ENCODE measurements around the gene IDS. TPM values are rescaled to one million over a fixed set of nuclear protein-coding genes. Genes with fewer than 3 reads are reported as not detected.
"Not testable (repeated sequence)": the region's sequence is repeated elsewhere in the genome, so short reads cannot be mapped to it uniquely, and the experiment has no call there.

Gene IDS
- polyA plus RNA-seq, 1 donor, result 45.0 TPM

DNA sequence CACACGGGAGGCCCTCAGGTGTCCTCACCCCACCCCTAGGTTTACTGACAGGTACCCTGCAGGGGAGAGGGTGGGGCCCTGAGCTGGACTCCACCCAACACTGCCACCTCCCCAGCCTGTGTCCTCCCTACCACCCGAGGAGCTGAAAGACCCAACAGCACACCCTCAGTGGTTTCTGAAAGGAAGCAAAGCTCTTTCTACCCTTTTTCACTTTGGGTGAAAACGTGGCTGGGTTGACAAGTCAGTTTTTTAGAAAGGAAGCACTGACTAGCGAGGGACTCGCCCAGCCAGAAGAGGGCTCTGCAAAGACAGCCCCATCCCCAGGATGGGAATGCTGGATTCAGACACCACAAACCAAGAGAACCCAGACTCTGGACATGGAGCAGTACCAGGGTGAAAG lies 2.2 kb downstream of the IDS start:
- not testable (repeated sequence) for DNase-seq; H3K4me1 ChIP-seq (ENCODE audit: control insufficient read depth, insufficient read depth, low read length); H3K4me3 ChIP-seq (ENCODE audit: low read length); H3K27ac ChIP-seq (ENCODE audit: low read length); H3K27me3 ChIP-seq (ENCODE audit: control insufficient read depth, insufficient read depth, low read length); H3K9me3 ChIP-seq (ENCODE audit: control insufficient read depth, low read depth, low read length)
- H3K36me3 ChIP-seq (ENCODE audit: control insufficient read depth, insufficient read depth, low read length), result peaks cover 25% of the 10 kb centered on the region
- WGBS (ENCODE audit: insufficient coverage, low lambda C conversion rate), result no CpG with 5 or more reads among the region's 5 CpGs

DNA sequence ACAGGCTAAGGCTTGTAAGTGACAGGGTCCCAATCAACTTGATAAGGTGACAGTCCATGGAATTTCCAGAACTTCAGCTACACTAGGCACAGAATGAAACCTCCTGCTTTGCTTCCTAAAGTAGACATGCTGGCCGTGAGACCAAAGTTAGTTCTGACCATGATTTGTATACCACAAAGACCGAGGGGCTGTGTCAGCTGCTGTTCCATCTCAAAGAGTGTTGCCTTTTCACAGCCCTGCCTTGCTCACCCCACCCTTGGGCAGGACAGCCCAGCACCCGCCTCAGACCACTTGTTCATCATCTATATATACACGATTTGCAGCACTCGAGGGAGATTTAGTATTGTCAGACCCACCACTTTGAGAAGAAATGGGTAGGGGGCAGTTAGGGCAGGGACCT lies 5.3 kb downstream of the IDS start:
- peaks cover 49% of the 10 kb centered on the region for H3K36me3 ChIP-seq (ENCODE audit: control insufficient read depth, insufficient read depth, low read length)

DNA sequence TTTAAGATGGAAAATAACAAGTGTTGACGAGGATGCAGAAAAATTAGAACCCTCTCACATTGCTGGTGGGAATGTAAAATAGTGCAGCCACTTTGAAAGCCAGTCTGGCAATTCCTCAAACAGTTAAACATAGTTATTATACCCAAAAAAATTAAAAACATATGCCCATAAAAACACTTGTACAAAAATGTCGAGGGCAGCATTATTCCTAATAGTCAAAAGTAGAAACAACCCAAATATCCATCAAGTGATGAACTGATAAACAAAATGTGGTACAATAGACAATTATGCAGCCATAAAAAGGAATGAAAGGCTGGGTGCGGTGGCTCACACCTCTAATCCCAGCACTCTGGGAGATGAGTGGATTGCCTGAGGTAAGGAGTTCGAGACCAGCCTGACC lies 6.3 kb downstream of the IDS start:
- H3K27me3 ChIP-seq (ENCODE audit: control insufficient read depth, insufficient read depth, low read length), result no peaks in the 10 kb centered on the region
- no peak for DNase-seq
- WGBS (ENCODE audit: insufficient coverage, low lambda C conversion rate), result 88% methylated on average over 1 of the region's 4 CpGs

More for the DNA sequence above, 5.3 kb downstream of the IDS start:
- Histone ChIP-seq H3K27ac (ENCODE audit: low read length) (no peak overlapping the region), H3K9me3 (ENCODE audit: control insufficient read depth, low read depth, low read length) (no peaks in the 10 kb centered on the region), H3K27me3 (ENCODE audit: control insufficient read depth, insufficient read depth, low read length) (no peaks in the 10 kb centered on the region), H3K4me3 (ENCODE audit: low read length) (no peak overlapping the region), H3K4me1 (ENCODE audit: control insufficient read depth, insufficient read depth, low read length) (peaks cover 8% of the 10 kb centered on the region)
- no CpG with 5 or more reads among the region's 5 CpGs for WGBS (ENCODE audit: insufficient coverage, low lambda C conversion rate)
- DNase-seq, result no peak

DNA sequence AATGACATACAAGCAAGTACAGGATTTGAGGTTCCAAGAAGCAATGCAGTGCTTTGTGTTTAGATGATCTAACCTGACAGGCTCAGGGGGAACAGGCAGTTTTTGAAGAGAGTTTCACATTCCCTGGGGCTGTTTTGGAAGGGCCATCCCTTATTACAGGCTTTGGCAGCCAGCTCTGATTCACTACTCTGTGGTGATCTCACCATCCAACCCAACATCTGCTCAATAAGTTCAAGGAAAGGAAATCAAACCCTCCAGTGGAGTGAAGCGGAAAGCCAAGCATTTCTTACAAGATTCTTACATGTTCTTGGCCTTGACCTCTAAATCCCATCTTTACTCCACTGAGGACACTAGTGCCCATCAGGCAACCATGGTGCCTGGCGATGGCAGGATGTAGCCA lies 7.5 kb downstream of the IDS start:
- no peak for DNase-seq
- peaks cover 59% of the 10 kb centered on the region for H3K36me3 ChIP-seq (ENCODE audit: control insufficient read depth, insufficient read depth, low read length)
- no peak overlapping the region for H3K4me3 ChIP-seq (ENCODE audit: low read length)
- WGBS (ENCODE audit: insufficient coverage, low lambda C conversion rate), result no CpG with 5 or more reads among the region's 2 CpGs
- H3K27me3 ChIP-seq (ENCODE audit: control insufficient read depth, insufficient read depth, low read length), result no peaks in the 10 kb centered on the region
- H3K9me3 ChIP-seq (ENCODE audit: control insufficient read depth, low read depth, low read length), result no peaks in the 10 kb centered on the region
- peaks cover 25% of the 10 kb centered on the region for H3K4me1 ChIP-seq (ENCODE audit: control insufficient read depth, insufficient read depth, low read length)
- H3K27ac ChIP-seq (ENCODE audit: low read length), result no peak overlapping the region

More for the DNA sequence above, 6.3 kb downstream of the IDS start:
- no peaks in the 10 kb centered on the region for H3K9me3 ChIP-seq (ENCODE audit: control insufficient read depth, low read depth, low read length)
- peaks cover 55% of the 10 kb centered on the region for H3K36me3 ChIP-seq (ENCODE audit: control insufficient read depth, insufficient read depth, low read length)
- H3K27ac ChIP-seq (ENCODE audit: low read length), result no peak overlapping the region
- H3K4me1 ChIP-seq (ENCODE audit: control insufficient read depth, insufficient read depth, low read length), result peaks cover 14% of the 10 kb centered on the region
- H3K4me3 ChIP-seq (ENCODE audit: low read length), result no peak overlapping the region

DNA sequence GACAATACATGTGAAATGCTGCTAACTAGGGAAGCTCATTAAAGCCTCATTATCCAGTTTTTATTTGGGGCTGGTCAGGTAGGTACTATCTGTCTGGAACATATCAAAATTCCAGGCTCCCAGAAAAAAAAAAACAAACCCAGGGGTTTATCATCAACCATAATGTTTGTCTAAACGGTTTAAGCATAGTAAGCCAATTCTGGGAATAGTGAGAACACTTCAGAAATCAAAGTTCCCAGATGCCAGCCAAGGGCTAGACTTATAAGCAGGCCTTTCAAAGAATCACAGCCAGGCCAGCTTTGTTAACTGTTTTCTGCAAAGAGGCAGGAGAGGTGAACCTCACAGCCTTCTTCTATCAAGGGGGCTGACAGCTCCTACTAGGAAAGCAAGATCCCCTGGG lies 8.1 kb downstream of the IDS start:
- Histone ChIP-seq H3K27me3 (ENCODE audit: control insufficient read depth, insufficient read depth, low read length) (no peaks in the 10 kb centered on the region), H3K36me3 (ENCODE audit: control insufficient read depth, insufficient read depth, low read length) (peaks cover 56% of the 10 kb centered on the region), H3K9me3 (ENCODE audit: control insufficient read depth, low read depth, low read length) (no peaks in the 10 kb centered on the region), H3K27ac (ENCODE audit: low read length) (no peak overlapping the region), H3K4me3 (ENCODE audit: low read length) (no peak overlapping the region), H3K4me1 (ENCODE audit: control insufficient read depth, insufficient read depth, low read length) (peaks cover 31% of the 10 kb centered on the region)
- no CpG with 5 or more reads among the region's 1 CpG for WGBS (ENCODE audit: insufficient coverage, low lambda C conversion rate)
- DNase-seq, result no peak

DNA sequence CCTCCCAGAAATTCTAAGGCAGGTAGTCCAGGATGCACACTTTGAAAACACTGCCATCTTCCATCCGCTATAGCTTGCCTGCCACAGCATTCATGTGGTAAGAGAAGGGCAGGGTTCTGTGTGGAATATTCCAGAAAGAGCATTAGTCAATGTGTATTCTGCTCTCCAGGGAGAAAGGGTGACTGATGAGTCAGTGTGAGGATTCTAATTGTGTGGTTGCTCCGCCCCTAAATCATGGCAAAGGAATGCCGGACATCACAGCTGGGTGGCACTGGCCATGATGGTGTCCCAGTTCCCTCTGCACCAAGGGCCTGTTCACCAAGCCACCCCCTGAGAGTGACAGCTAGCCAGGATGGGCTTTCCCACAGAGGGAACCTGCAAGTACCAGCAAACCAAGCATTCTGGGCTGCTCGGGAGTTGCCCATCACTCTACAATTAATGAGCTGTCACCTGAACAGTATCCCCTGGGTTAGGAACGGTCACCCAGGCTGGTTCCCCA lies 9.5 kb downstream of the IDS start:
- Histone ChIP-seq H3K36me3 (ENCODE audit: control insufficient read depth, insufficient read depth, low read length) (peaks cover 56% of the 10 kb centered on the region), H3K9me3 (ENCODE audit: control insufficient read depth, low read depth, low read length) (peaks cover 4% of the 10 kb centered on the region), H3K4me3 (ENCODE audit: low read length) (no peak overlapping the region), H3K27ac (ENCODE audit: low read length) (peak overlapping the region; percentile 17), H3K4me1 (ENCODE audit: control insufficient read depth, insufficient read depth, low read length) (peaks cover 36% of the 10 kb centered on the region), H3K27me3 (ENCODE audit: control insufficient read depth, insufficient read depth, low read length) (no peaks in the 10 kb centered on the region)
- no CpG with 5 or more reads among the region's 5 CpGs for WGBS (ENCODE audit: insufficient coverage, low lambda C conversion rate)
- DNase-seq, result peak in 1 of 2 donors; percentile 38

DNA sequence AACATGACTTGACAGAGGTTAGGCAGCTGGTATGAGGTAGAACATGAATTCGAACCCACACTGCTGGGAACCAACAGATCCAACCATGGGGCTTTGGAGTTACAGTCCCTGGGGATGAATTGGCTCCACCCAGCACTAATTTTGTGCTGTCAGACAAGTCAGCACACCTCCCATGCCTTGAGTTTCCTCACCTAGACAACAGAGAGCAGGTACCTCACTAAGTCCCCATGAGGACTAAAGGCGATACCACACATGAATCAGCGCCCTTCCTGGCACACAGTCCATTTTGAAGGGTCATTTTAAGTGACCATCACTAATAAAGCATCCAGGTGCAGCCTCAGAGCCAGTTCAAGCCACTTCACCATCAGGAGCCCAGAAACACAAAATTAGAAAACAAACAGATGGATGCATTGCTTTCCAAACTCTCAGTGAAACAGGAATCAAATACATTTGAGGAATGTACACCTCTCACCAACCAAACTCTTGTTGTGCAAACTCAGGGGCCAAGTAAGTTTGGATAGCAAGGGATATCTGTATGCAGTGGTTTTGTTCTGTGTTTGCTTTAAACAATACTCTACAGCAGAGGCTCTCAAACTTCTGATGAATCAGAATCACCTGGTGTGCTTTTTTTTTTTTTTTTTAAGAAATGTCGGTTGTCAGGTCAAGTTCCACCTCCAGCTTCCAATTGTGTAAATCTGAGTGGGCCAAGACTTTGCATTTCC lies 10.1 kb downstream of the IDS start:
- no CpG with 5 or more reads among the region's 4 CpGs for WGBS (ENCODE audit: insufficient coverage, low lambda C conversion rate)

DNA sequence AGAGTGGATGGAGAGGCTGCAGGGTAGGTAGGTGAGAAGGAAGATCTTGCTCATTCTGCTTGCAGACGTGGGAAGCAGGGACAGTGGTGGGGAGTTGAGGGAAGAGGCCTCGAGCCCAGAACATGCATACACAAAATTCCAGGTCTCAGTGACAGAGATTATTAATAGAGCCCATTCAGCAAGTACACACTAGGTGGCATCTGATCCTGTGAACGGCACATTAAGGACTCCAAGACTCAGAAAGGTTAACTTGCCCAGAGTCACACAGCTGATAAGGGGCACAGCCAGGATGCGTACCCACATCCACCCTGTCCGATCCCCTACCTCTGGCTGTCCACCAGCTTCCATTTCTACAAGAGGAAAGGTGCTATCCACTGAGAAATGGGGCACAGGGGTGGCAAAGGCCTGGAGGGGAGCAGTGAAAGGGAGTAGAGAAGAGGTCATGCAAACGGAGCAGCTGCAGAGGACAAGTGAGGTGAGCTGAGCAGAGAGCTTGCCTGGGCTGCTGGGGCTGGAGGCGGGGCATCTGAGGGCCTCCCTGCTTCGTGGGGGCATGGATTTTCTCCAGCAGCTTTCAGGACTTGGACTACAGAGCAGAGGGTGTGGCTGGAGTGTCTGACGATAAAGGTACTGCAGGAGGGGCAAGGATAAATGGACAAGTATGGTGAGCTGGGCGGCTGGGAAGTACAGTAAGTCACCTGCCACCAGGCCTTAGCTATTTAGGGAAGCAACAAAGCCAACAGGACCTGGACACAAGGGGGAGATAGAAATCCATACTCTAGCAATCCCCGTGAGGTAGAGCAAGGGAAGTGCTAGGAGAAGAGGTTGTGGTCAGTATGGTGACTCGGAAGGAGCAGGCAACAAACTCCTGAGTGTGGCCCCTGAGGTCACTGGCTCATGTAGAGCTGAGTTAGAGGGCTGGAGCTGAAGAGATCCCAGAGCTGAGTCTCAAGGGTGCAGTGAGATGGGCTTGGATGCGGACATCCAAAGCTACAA lies 11.2 kb downstream of the IDS start:
- DNase-seq, result peak; percentile 31 to 62
- Histone ChIP-seq H3K27me3 (ENCODE audit: control insufficient read depth, insufficient read depth, low read length) (no peaks in the 10 kb centered on the region), H3K4me1 (ENCODE audit: control insufficient read depth, insufficient read depth, low read length) (peaks cover 36% of the 10 kb centered on the region), H3K36me3 (ENCODE audit: control insufficient read depth, insufficient read depth, low read length) (peaks cover 61% of the 10 kb centered on the region), H3K27ac (ENCODE audit: low read length) (peak overlapping the region; percentile 38), H3K4me3 (ENCODE audit: low read length) (no peak overlapping the region), H3K9me3 (ENCODE audit: control insufficient read depth, low read depth, low read length) (peaks cover 4% of the 10 kb centered on the region)
- WGBS (ENCODE audit: insufficient coverage, low lambda C conversion rate), result no CpG with 5 or more reads among the region's 13 CpGs

More for the DNA sequence above, 10.1 kb downstream of the IDS start:
- no peak overlapping the region for H3K4me3 ChIP-seq (ENCODE audit: low read length)
- no peaks in the 10 kb centered on the region for H3K27me3 ChIP-seq (ENCODE audit: control insufficient read depth, insufficient read depth, low read length)
- DNase-seq, result no peak
- H3K27ac ChIP-seq (ENCODE audit: low read length), result peak overlapping the region; percentile 38
- peaks cover 56% of the 10 kb centered on the region for H3K36me3 ChIP-seq (ENCODE audit: control insufficient read depth, insufficient read depth, low read length)
- H3K9me3 ChIP-seq (ENCODE audit: control insufficient read depth, low read depth, low read length), result peaks cover 4% of the 10 kb centered on the region
- H3K4me1 ChIP-seq (ENCODE audit: control insufficient read depth, insufficient read depth, low read length), result peaks cover 36% of the 10 kb centered on the region

DNA sequence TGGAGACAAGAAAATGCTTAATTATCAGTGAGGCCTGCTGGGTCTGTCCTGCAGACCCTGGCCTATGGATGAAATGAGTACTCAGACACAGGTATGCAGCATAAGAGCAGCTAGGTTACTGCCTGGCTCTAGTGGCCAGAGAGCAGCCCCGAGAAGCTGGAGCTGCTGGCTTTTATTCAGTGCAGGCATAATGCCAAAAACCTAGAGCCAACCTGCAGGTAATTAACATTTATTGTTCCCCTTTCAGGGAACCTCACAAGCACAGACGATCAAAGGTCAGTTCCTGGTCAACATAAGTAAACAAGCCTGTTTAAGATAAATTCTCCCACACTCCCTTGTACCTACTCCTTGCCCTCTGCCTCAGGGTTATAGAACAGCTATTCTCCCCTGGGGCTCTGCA lies 13.3 kb downstream of the IDS start:
- Histone ChIP-seq H3K9me3 (ENCODE audit: control insufficient read depth, low read depth, low read length) (peaks cover 4% of the 10 kb centered on the region), H3K36me3 (ENCODE audit: control insufficient read depth, insufficient read depth, low read length) (peaks cover 53% of the 10 kb centered on the region), H3K4me1 (ENCODE audit: control insufficient read depth, insufficient read depth, low read length) (peaks cover 36% of the 10 kb centered on the region), H3K27ac (ENCODE audit: low read length) (peak overlapping the region; percentile 42), H3K27me3 (ENCODE audit: control insufficient read depth, insufficient read depth, low read length) (no peaks in the 10 kb centered on the region), H3K4me3 (ENCODE audit: low read length) (no peak overlapping the region)
- WGBS (ENCODE audit: insufficient coverage, low lambda C conversion rate), result no CpG with 5 or more reads among the region's 2 CpGs
- DNase-seq, result peak; percentile 60 to 78

DNA sequence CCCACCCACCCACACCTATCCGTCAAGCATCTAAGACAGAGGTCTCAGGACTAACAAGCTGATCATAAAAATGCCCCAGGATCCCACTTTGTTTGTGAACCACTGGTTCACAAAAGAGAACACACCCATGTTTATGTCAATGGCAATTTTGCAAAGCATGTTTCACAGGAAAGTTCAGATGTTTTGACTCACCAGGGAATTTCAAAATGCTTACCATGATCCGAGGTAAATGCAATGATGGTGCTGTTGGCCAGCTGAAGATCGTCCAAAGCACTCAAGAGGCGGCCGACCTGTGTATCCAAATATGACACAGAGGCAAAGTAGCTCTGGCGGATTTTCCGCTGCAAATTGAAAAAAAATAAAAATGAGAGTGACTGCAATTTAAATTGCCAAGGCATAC lies 15.0 kb downstream of the IDS start:
- H3K27me3 ChIP-seq (ENCODE audit: control insufficient read depth, insufficient read depth, low read length), result no peaks in the 10 kb centered on the region
- H3K4me3 ChIP-seq (ENCODE audit: low read length), result no peak overlapping the region
- peaks cover 48% of the 10 kb centered on the region for H3K36me3 ChIP-seq (ENCODE audit: control insufficient read depth, insufficient read depth, low read length)
- no CpG with 5 or more reads among the region's 7 CpGs for WGBS (ENCODE audit: insufficient coverage, low lambda C conversion rate)
- H3K4me1 ChIP-seq (ENCODE audit: control insufficient read depth, insufficient read depth, low read length), result peaks cover 34% of the 10 kb centered on the region
- peaks cover 4% of the 10 kb centered on the region for H3K9me3 ChIP-seq (ENCODE audit: control insufficient read depth, low read depth, low read length)
- DNase-seq, result no peak
- H3K27ac ChIP-seq (ENCODE audit: low read length), result no peak overlapping the region

Data from large intestine (tissue), 3 donors.